HEK293 (cell line): Measurements from ENCODE around the gene CAPSL.

Experiments
- CTCF ChIA-PET: fragments of 350-600 bp; formaldehyde crosslinking; extraction: SDS; loops from one replicate; lab custom pipeline; 2021; ENCODE audit warnings: antibody characterized with exemption; lab: Yijun Ruan, JAX
- POLR2A ChIA-PET: fragments of 300-600 bp; formaldehyde crosslinking; extraction: SDS; loops from one replicate; lab custom pipeline; 2020; ENCODE audit warnings: antibody characterized with exemption, inconsistent platforms; lab: Yijun Ruan, JAX
- H3K27ac ChIP-seq: fragments of 200-500 bp; sonication (Bioruptor generic); 2 replicates; pipeline ENCODE4 v1.5.1; 2014; ENCODE audit warnings: low read depth, low read length, control low read depth, inconsistent platforms; ENCODE audit errors: extremely low read depth
- H3K36me3 ChIP-seq, 2 experiments: fragments of 200-500 bp in 1 of 2; sonication (Bioruptor generic) in 1 of 2; 1 replicate in 1 of 2; 2 replicates in 1 of 2; pipeline ENCODE4 v1.5.1; 2014 to 2017; ENCODE audit warnings: inconsistent platforms in 2 of 2, low read length in 2 of 2; ENCODE audit not compliant: control insufficient read depth in 2 of 2, insufficient read depth in 1 of 2
- H3K4me1 ChIP-seq: fragments of 200-500 bp; sonication (Bioruptor generic); 2 replicates; pipeline ENCODE4 v1.5.1; 2014; ENCODE audit warnings: mild to moderate bottlenecking, low read length, inconsistent platforms; ENCODE audit not compliant: control insufficient read depth, insufficient read depth
- H3K4me3 ChIP-seq: 2 replicates; pipeline ENCODE4 v1.5.1; 2011; ENCODE audit warnings: low read depth, mild to moderate bottlenecking, control low read depth, low read length, moderate library complexity
- H3K9me3 ChIP-seq: fragments of 200-500 bp; sonication (Bioruptor generic); 2 replicates; pipeline ENCODE4 v1.5.1; 2014; ENCODE audit warnings: low read depth, low read length, inconsistent platforms; ENCODE audit not compliant: control insufficient read depth, insufficient read depth
- CTCF ChIP-seq: fragments of 450-650 bp; formaldehyde crosslinking; IDR thresholded peaks from 2 replicates; pipeline ENCODE4 v1.5.1; 2016; ENCODE audit warnings: missing biosample characterization, missing genetic modification characterization
- KLF16 ChIP-seq: fragments of 450-650 bp; formaldehyde crosslinking; IDR thresholded peaks from 2 replicates; pipeline ENCODE4 v1.5.1; 2017; ENCODE audit warnings: missing biosample characterization, missing genetic modification characterization
- PRDM10 ChIP-seq: fragments of 450-650 bp; formaldehyde crosslinking; IDR thresholded peaks from 2 replicates; pipeline ENCODE4 v1.5.1; 2016; ENCODE audit warnings: missing biosample characterization, missing genetic modification characterization
- RBAK ChIP-seq: fragments of 450-650 bp; formaldehyde crosslinking; IDR thresholded peaks from 2 replicates; pipeline ENCODE4 v1.5.1; 2016; ENCODE audit warnings: missing biosample characterization, missing genetic modification characterization
- ZBTB48 ChIP-seq: fragments of 450-650 bp; formaldehyde crosslinking; IDR thresholded peaks from 2 replicates; pipeline ENCODE4 v1.5.1; 2016; ENCODE audit warnings: missing biosample characterization, missing genetic modification characterization
- ZNF157 ChIP-seq: fragments of 450-650 bp; formaldehyde crosslinking; IDR thresholded peaks from 2 replicates; pipeline ENCODE4 v1.5.1; 2016; ENCODE audit warnings: missing biosample characterization, missing genetic modification characterization
- ZNF2 ChIP-seq: fragments of 450-650 bp; formaldehyde crosslinking; IDR thresholded peaks from 2 replicates; pipeline ENCODE4 v1.5.1; 2016; ENCODE audit warnings: missing biosample characterization, missing genetic modification characterization
- ZNF214 ChIP-seq: fragments of 450-650 bp; formaldehyde crosslinking; IDR thresholded peaks from 2 replicates; pipeline ENCODE4 v1.5.1; 2017; ENCODE audit warnings: missing biosample characterization, mild to moderate bottlenecking, missing genetic modification characterization, borderline replicate concordance
- ZNF26 ChIP-seq: fragments of 450-650 bp; formaldehyde crosslinking; IDR thresholded peaks from 2 replicates; pipeline ENCODE4 v1.5.1; 2016; ENCODE audit warnings: missing biosample characterization, missing genetic modification characterization
- ZNF266 ChIP-seq: fragments of 450-650 bp; formaldehyde crosslinking; IDR thresholded peaks from 2 replicates; pipeline ENCODE4 v1.5.1; 2016; ENCODE audit warnings: missing biosample characterization, missing genetic modification characterization, low read depth
- ZNF544 ChIP-seq: fragments of 450-650 bp; formaldehyde crosslinking; IDR thresholded peaks from 2 replicates; pipeline ENCODE4 v1.5.0; 2017; ENCODE audit warnings: missing biosample characterization, missing genetic modification characterization
- ZNF624 ChIP-seq: fragments of 450-650 bp; formaldehyde crosslinking; IDR thresholded peaks from 2 replicates; pipeline ENCODE4 v1.5.1; 2017; ENCODE audit warnings: missing biosample characterization, missing genetic modification characterization
- ZNF654 ChIP-seq: fragments of 450-650 bp; formaldehyde crosslinking; IDR thresholded peaks from 2 replicates; pipeline ENCODE4 v1.5.1; 2016; ENCODE audit warnings: low read depth, missing biosample characterization, missing genetic modification characterization
- ZNF670 ChIP-seq: fragments of 450-650 bp; formaldehyde crosslinking; IDR thresholded peaks from 2 replicates; pipeline ENCODE4 v1.5.1; 2016; ENCODE audit warnings: missing biosample characterization, missing genetic modification characterization, low read depth
- ZNF837 ChIP-seq: fragments of 450-650 bp; formaldehyde crosslinking; IDR thresholded peaks from 2 replicates; pipeline ENCODE4 v1.5.1; 2016; ENCODE audit warnings: missing biosample characterization, missing genetic modification characterization
- TF ChIP-seq, protein P1 (sequence below): fragments of 450-650 bp; formaldehyde crosslinking; IDR thresholded peaks from 2 replicates; pipeline ENCODE4 v1.5.1; 2016; ENCODE audit warnings: missing biosample characterization, missing genetic modification characterization

CAPSL gene

DNA sequence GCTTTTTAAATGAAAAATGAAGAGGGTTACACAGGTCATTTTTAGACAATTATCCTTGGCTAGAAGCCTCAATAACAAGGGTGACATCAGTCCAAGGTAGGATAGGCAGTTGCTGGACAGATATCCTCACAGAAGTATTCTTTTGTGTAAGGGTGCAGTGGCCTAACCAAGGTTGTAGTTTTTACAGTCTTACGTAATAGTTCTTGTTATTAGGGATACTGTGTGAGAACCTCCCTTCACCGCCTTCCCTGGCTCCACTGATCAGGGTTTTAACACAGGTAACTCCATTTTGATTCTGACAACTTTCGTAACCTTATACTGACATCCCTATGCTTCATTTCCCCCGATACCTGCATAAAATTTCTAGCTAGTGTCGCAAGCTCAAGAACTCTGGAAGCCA, 8.7 kb upstream of the CAPSL start (continued):
- TF ChIP-seq PRDM10, result no peak
- TF ChIP-seq, protein P1, sequence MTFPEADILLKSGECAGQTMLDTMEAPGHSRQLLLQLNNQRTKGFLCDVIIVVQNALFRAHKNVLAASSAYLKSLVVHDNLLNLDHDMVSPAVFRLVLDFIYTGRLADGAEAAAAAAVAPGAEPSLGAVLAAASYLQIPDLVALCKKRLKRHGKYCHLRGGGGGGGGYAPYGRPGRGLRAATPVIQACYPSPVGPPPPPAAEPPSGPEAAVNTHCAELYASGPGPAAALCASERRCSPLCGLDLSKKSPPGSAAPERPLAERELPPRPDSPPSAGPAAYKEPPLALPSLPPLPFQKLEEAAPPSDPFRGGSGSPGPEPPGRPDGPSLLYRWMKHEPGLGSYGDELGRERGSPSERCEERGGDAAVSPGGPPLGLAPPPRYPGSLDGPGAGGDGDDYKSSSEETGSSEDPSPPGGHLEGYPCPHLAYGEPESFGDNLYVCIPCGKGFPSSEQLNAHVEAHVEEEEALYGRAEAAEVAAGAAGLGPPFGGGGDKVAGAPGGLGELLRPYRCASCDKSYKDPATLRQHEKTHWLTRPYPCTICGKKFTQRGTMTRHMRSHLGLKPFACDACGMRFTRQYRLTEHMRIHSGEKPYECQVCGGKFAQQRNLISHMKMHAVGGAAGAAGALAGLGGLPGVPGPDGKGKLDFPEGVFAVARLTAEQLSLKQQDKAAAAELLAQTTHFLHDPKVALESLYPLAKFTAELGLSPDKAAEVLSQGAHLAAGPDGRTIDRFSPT (tag by site-specific recombination), result no peak
- no peak for TF ChIP-seq ZNF670 (tag by site-specific recombination)

GRCh38 chr5:35939639-35940038, 1.2 kb upstream of the CAPSL start:
- Histone ChIP-seq H3K4me1 (no peaks in the 10 kb centered on the region), H3K9me3 (no peaks in the 10 kb centered on the region)
- CTCF ChIA-PET, result interaction anchor here (0.6 to 1.4 kb wide), 4 partner anchors 17 to 717 kb away, joined by 3 read pairs; no protein-coding TSS in a partner anchor
- TF ChIP-seq ZNF157 (tag by site-specific recombination), result no peak
- TF ChIP-seq, all 188 proteins: peak for 0
- Histone ChIP-seq H3K4me3 (no peak overlapping the region), H3K36me3 (no peaks in the 10 kb centered on the region), H3K27ac (no peak overlapping the region)
- POLR2A ChIA-PET, result no interaction called here

GRCh38 chr5:35926389-35927051, 11.9 kb downstream of the CAPSL start:
- ChIA-PET POLR2A (interaction anchor here (1.0 kb wide), 1 partner anchor 276 kb away, joined by 3 read pairs; no protein-coding TSS in a partner anchor), CTCF (interaction anchor here (0.5 to 6.6 kb wide), 50 partner anchors 8 to 1451 kb away, joined by 3 to 147 read pairs (median 4); partner anchors contain the start of genes CAPSL, PRLR and SPEF2)
- TF ChIP-seq ZBTB48, result peak; percentile 77
- peak; percentile 88 for TF ChIP-seq ZNF654 (tag by site-specific recombination)
- no peak for TF ChIP-seq KLF16
- TF ChIP-seq CTCF (tag by site-specific recombination), result peak; percentile 78
- no peaks in the 10 kb centered on the region for H3K36me3 ChIP-seq
- no peak overlapping the region for H3K4me3 ChIP-seq
- H3K4me1 ChIP-seq, result peaks cover 4% of the 10 kb centered on the region; the same call in 1 of the 2 replicates
- no peak overlapping the region for H3K27ac ChIP-seq
- H3K9me3 ChIP-seq, result no peaks in the 10 kb centered on the region

DNA sequence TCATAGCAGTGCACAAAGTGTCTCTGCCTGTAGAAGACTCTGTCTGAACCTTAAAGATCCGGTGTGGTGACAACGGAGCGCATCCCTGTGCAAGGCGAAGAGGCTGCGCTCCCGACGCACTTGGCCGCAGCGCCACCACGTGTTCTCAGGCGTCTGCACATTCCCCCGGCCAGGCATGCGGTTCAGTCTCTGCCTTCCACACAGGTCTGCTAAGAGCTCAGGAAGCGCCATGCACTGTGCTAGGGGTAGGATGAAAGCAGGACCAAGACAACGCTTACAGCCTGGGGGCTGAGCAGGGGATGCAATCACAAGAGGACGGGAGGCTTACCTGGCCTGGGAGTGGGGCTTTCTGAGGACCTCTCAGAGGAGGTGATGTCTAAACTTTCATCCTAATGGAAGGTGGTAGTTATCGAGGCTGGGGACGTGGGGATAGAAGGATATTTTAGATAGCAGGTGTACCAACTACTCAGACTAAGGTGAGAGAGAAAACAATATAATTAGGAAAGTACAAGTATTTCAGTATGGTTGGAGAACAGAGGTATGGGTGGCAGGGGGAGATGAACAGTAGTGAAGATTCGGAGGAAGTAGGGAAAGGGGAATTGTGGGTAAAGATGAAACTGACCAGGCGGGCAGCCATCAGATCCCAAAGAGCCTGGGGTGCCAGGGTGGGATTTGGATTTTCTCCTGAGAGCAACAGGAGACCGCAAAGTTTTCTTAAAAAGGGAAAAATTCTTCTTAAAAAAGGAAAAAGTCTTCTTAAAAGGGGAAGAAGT, 13.3 kb downstream of the CAPSL start:
- ChIA-PET POLR2A (interaction anchor here (1.0 kb wide), 1 partner anchor 141 kb away, joined by 3 read pairs; no protein-coding TSS in a partner anchor), CTCF (interaction anchor here (0.5 to 6.6 kb wide), 50 partner anchors 8 to 1043 kb away, joined by 3 to 147 read pairs (median 4); partner anchors contain the start of genes CAPSL, IL7R, PRLR and SPEF2)
- no peak overlapping the region for H3K27ac ChIP-seq
- H3K36me3 ChIP-seq, result no peaks in the 10 kb centered on the region
- no peak overlapping the region for H3K4me3 ChIP-seq
- peaks cover 4% of the 10 kb centered on the region; the same call in 1 of the 2 replicates for H3K4me1 ChIP-seq
- H3K9me3 ChIP-seq, result no peaks in the 10 kb centered on the region
- no peak for TF ChIP-seq ZNF26 (tag by site-specific recombination)
- no peak for TF ChIP-seq ZNF544 (tag by site-specific recombination)
- peak; percentile 94 for TF ChIP-seq ZNF2 (tag by site-specific recombination)
- peak; percentile 45; the same call in 1 of the 2 replicates for TF ChIP-seq ZBTB48
- TF ChIP-seq ZNF837, result no peak
- TF ChIP-seq ZNF266 (tag by site-specific recombination), result no peak
- no peak for TF ChIP-seq ZNF624 (tag by site-specific recombination)
- TF ChIP-seq RBAK (tag by site-specific recombination), result no peak
- TF ChIP-seq ZNF214 (tag by site-specific recombination), result no peak
